ENCODE measurements around the gene THAP4.

DNA sequence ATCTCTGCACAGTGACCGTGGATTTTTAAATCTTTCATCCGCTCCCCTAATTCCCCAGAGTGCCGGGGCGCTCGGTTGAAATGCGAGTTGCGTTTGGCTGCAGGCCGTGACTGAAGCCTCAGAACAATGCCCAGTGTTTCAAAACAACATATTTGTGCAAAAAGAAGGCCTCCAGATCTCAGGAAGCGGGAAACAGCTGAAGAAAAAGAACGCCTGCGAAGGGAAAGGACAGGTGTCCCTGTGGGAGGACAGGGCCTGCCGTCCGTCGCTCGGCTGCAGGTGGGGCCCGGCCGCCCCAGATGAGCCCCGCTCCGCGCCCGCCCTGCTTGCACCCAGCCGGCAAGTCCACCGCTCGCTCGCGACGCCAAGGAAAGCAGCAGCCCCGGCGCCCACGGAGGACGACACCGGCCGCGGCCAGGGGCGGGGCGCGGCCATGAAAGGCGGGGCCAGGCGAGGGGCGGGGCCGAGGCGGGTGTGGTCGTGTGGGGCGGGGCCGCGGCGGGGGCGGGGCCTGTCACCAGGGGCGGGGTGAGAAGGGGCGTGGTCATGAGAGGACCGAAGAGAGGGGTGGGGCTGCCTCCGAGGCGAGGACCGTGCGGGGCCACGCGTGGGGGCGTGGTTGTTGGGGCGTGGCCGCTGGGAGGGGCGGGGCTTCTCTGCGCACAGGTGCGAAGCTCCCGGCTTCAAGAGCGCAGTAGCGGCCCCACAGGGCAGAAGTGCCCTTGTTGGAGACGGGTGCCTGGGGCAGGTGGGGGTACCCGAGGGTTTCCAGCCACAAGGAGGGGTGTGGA, 96.0 kb downstream of the THAP4 start:
- TF ChIP-seq, protein P1, sequence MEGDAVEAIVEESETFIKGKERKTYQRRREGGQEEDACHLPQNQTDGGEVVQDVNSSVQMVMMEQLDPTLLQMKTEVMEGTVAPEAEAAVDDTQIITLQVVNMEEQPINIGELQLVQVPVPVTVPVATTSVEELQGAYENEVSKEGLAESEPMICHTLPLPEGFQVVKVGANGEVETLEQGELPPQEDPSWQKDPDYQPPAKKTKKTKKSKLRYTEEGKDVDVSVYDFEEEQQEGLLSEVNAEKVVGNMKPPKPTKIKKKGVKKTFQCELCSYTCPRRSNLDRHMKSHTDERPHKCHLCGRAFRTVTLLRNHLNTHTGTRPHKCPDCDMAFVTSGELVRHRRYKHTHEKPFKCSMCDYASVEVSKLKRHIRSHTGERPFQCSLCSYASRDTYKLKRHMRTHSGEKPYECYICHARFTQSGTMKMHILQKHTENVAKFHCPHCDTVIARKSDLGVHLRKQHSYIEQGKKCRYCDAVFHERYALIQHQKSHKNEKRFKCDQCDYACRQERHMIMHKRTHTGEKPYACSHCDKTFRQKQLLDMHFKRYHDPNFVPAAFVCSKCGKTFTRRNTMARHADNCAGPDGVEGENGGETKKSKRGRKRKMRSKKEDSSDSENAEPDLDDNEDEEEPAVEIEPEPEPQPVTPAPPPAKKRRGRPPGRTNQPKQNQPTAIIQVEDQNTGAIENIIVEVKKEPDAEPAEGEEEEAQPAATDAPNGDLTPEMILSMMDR (conservative IDR thresholded peaks at IDR 0.05), result no peak
- no peak for TF ChIP-seq ZFX (IDR thresholded peaks at IDR 0.05)
